Germinal center (tissue), 1 donor: ENCODE data around the gene MAGIX.
"Not testable (repeated sequence)": the region's sequence is repeated elsewhere in the genome, so short reads cannot be mapped to it uniquely, and the experiment has no call there.

ENCODE experiments used
- DNase-seq: peaks from one replicate; pipeline ENCODE4 v3.0.0; 2012; ENCODE audit warnings: mixed read lengths, low spot score

Gene MAGIX

GRCh38 chrX:49162620-49163019, at the start of gene MAGIX:
Gene MAGIX, plus strand, starts transcription at chrX:49162758. Its CDS starts 132 bp downstream, at chrX:49162890.
- DNase-seq = no peak

GRCh38 chrX:49116076-49116475, 46.5 kb upstream of the MAGIX start:
- DNase-seq = no peak

GRCh38 chrX:49116716-49117115, 45.8 kb upstream of the MAGIX start:
- no peak for DNase-seq

- DNase-seq = no peak
These were observed 45.0 kb upstream of the MAGIX start for GRCh38 chrX:49117581-49117980.

- no peak for DNase-seq
These were observed 42.5 kb upstream of the MAGIX start for GRCh38 chrX:49120091-49120490.

- DNase-seq = no peak
These were observed 40.1 kb upstream of the MAGIX start for GRCh38 chrX:49122499-49122898.

GRCh38 chrX:49127742-49128258, 34.8 kb upstream of the MAGIX start:
- DNase-seq = not testable (repeated sequence)

GRCh38 chrX:49129427-49129826, 33.1 kb upstream of the MAGIX start:
- peak; percentile 24 for DNase-seq

- DNase-seq = not testable (repeated sequence)
These were observed 30.3 kb upstream of the MAGIX start for GRCh38 chrX:49132275-49132674.

- no peak for DNase-seq
These were observed 28.8 kb upstream of the MAGIX start for GRCh38 chrX:49133759-49134158.

GRCh38 chrX:49137492-49137891, 25.1 kb upstream of the MAGIX start:
- DNase-seq = no peak

GRCh38 chrX:49139713-49140112, 22.8 kb upstream of the MAGIX start:
- no peak for DNase-seq

GRCh38 chrX:49142264-49142663, 20.3 kb upstream of the MAGIX start:
- not testable (repeated sequence) for DNase-seq

GRCh38 chrX:49143154-49143553, 19.4 kb upstream of the MAGIX start:
- not testable (repeated sequence) for DNase-seq

- DNase-seq = no peak
These were observed 15.3 kb upstream of the MAGIX start for GRCh38 chrX:49147282-49147681.

GRCh38 chrX:49147936-49148335, 14.6 kb upstream of the MAGIX start:
- no peak for DNase-seq

- DNase-seq = not testable (repeated sequence)
These were observed 14.0 kb upstream of the MAGIX start for GRCh38 chrX:49148390-49149100.

- not testable (repeated sequence) for DNase-seq
These were observed 13.3 kb upstream of the MAGIX start for GRCh38 chrX:49149291-49149690.

GRCh38 chrX:49153467-49153866, 9.1 kb upstream of the MAGIX start:
- DNase-seq = no peak

GRCh38 chrX:49155243-49155899, 7.2 kb upstream of the MAGIX start:
- DNase-seq = peak; percentile 37

- DNase-seq = peak; percentile 87
These were observed 6.4 kb upstream of the MAGIX start for GRCh38 chrX:49155900-49156837.

- DNase-seq = no peak
These were observed 5.4 kb upstream of the MAGIX start for GRCh38 chrX:49157194-49157593.
